ACHN (cell line): Measurements from ENCODE around the gene ASCC2.

ENCODE experiments used
- DNase-seq: peaks from one replicate; pipeline ENCODE4 v3.0.0-alpha.2; 2015
- in situ Hi-C: cut with HindIII; loops from 2 replicates; pipeline ENCODE4 v1.10.0; 2017; ENCODE audit warnings: low sequenced_read_pairs, low pct_ligation_motif_present, low pct_unique_long_range_greater_than_20kb

Gene ASCC2

DNA sequence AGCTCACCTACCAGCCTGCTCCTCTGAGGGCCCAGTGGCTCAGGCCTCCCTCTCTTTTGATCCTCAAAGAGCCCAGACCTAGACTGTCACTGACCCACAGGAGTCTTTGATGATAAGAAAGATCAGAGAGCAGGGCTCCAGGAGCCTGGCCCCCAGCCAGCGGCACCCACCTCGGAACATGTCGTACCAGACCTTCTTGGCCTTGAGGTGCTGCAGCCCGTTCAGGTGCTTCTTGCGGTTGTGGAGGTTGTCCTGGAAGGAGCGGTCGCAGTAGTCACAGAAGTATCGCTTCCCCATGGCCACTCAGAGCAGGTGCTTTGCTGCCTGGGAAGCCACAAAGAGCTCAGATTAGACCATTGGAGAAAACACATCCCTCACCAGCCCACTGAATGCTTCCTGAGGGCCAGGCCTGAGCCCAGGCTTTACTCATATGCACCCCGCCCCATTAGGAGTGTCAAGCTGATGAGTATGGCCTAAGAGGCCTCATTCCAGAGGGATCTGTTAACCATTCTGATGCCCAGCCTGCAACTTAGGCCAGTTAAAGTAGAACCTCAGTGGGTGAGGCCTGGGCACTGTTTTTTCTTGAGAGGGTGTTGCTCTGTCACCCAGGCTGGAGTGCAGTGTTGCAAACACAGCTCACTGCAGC lies 89.7 kb downstream of the ASCC2 start:
- in situ Hi-C loops = no loop called here

DNA sequence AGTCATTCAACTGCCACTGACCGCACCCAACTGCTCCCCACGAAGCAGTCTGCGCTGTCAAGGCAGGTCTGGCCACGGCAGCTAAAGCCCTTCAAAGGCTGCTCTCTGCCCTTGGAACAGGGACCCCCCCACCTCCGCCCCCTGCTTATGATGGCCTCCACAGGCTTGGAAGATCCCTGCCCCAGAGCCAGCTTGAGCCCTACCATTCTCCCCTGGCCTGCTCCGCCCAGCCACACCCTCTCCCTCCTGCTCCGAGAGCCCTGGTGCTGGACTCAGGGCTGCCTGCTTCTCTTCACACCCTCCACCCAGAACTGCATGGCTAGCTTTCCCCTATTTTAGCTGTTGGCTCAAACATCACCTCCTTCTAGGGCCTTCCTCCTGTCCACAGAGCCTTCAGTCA lies 90.2 kb downstream of the ASCC2 start:
- no peak for DNase-seq
- in situ Hi-C loops = no loop called here

More for the DNA sequence above, 89.7 kb downstream of the ASCC2 start:
- no peak for DNase-seq

DNA sequence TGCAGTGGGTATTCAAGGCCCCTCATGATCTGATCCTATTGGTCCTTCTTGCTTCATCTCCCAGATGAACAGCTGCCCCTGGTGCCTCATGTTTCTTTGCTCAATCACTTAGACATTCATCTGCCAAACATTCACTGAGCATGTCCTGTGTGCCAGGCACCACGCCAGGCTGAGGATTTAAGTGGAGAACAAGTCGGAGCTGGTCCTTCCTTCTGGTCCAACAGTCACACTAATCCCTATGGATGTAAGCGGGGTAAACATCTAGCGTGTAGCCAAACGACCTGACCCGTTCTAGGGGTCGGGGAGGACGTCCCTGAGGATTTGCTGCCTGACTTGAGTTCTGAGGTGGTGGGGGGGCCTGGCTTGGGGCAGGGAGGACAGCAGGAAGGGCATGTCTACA lies 93.2 kb downstream of the ASCC2 start:
- in situ Hi-C loops = no loop called here
- DNase-seq = peak; percentile 25

DNA sequence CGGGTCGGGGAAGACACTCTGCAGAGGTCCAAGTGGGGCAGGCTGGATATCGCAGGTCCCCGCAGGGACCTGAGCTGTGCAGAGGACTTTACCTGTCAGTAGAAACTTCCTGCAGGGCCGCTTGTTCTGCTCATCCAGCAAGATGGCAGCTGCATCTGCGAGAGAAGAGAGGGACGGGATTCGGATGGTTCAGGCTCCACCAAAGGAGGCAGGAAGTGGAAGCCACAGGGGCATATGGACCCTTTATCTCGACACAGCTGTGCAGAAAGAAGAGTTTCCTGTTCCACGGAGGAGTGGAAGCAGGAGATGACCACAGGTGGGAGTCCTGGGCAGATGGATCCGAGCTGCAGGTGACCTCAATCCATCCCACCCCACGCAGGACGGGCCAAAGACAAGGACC lies 95.7 kb downstream of the ASCC2 start:
- in situ Hi-C loops = no loop called here

DNA sequence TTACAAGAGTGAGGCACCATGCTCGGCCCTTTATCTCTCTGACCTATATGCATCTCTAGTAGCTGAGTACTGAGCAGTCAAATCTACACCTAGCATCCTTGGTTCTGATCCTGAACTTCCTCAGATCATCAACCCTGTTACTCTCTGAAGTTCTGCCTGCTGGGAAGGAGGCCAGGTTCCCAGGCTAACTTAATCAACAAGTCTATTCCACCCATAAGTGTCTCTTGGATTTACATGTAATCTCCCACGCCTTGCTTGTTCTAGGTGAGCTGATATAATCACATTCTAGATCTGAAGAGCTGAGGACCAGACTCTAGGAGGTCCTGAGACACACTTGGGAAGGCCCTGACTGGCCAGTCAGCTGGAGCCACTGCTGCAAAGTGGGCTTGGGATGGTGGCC lies 96.1 kb downstream of the ASCC2 start:
- no peak for DNase-seq
- in situ Hi-C loops = no loop called here

More for the DNA sequence above, 95.7 kb downstream of the ASCC2 start:
- DNase-seq = no peak

DNA sequence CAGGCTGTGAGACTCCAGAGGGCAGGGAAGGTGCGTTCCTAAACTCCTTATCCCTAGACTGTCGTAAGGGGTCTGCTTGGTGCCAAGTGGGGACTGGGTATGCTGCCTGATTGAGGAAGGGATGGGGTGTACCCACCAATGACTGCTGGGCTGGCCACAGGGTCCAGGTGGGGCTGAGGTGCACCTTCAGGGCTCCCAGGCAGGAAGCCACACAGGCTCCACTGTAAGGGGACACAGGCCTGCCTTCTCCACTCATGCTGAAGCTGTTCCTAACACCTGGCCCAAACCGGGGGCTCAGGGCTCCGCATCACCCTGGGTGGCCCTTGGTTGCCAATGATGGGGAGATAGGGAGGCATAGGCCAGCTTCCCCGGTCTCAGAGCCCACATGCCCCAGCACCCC lies 97.9 kb downstream of the ASCC2 start:
- in situ Hi-C loops = no loop called here

DNA sequence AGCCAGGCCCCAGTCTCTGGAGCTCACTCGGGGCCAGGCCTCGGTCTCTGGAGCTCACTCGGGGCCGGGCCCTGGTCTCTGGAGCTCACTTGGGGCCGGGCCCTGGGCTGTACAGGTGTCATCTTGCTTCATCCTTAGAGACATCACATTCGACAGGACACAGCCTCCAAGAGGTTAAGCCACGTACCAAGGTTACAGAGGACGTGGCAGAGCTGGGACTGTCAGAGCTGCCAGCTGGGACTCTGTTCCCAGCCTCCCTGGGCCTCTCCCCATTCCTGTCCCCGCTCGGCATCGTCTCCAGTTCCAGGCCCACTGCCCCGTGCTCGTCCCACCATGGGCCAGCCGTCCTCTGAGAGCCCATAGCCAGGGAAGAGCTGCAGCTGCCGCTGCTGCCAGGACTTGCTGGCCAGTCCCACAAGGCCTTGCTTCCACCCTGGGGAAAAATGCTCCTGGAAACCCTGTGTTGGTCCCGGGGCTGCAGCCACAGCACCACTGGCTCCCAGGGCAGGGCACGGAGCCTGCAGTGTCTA lies 98.7 kb downstream of the ASCC2 start:
- in situ Hi-C loops = no loop called here
- no peak for DNase-seq

More for the DNA sequence above, 97.9 kb downstream of the ASCC2 start:
- no peak for DNase-seq
